NCI-H2107 (cell line): ENCODE measurements around the gene VASP.
A peak's percentile ranks its signal among the peaks of the same experiment; 100 is the strongest.

Source experiments
- DNase-seq: peaks from one replicate; lab custom pipeline; 2025; lab: John Stamatoyannopoulos, UW

Gene VASP

DNA sequence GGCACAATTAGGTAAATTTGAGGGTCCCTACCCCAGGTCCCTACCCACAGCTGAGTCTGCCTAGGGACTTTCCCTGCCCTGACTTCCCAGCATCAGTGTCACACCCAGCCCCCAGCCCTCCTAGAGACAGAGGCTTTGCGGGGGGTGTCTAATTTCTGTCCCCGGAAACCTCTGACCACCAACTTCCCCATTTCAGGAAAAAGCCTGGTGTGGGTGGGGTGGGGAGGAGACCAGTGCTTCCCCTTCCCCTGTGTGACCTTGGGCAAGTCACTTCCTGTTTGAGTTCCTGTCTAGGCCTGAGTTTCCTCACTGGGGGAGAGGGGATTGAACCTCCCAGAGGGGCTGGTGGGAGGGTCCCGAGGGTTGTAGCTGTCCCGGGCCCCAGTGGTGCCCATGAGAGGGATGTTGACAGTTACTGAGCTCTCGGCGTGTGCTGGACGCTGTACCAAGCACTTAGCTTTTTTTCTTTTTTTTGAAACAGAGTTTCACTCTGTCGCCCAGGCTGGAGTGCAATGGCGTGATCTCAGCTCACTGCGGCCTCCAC lies 7.9 kb downstream of the VASP start:
- no peak for DNase-seq

DNA sequence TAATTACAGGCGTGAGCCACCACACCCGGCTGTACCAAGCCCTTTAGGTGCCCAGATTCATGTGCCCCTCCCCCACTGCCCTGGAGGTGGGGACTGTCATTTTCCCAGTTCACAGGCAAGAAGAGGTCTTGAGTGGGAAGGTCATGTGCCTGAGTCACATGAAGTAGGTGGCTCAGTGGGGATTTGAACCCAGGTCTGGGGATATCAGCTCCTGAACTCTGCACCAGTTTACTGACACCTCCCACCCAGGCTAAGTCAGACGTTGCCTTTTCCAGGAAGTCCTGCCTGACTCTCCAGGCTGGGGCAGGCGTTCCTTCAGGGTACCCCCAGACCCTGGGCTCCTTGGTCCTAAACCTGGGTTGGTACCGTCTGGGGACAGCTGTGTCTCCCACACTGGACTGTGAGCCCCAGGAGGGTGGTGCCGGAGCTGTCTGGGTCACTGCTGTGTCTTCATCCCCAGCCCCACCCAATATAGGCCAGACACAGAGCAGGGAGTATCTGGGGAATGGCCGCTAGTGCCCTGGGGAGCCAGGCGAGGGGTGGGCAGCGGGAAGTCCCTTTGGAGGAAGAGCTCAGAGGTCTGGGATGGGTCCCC lies 8.6 kb downstream of the VASP start:
- DNase-seq = no peak

DNA sequence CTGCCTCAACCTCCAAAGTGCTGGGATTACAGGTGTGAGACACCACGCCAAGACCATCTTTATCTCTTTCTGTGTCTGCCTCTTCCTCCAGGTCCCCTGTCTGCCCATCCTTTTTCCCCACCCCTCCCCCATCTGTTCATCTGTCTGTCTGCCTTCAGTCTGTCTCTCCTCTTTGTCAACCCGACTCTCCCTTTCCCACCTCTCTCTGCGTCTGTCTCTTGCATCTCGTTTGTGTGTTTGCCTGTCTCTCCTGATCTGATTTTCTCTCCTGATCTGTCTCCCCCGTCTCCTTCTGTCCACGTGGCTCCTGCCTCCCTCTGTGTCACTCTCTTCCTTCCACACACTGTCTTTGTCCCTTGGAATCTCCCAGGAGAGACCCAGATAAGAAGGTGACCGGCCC lies 10.0 kb downstream of the VASP start:
- no peak for DNase-seq

DNA sequence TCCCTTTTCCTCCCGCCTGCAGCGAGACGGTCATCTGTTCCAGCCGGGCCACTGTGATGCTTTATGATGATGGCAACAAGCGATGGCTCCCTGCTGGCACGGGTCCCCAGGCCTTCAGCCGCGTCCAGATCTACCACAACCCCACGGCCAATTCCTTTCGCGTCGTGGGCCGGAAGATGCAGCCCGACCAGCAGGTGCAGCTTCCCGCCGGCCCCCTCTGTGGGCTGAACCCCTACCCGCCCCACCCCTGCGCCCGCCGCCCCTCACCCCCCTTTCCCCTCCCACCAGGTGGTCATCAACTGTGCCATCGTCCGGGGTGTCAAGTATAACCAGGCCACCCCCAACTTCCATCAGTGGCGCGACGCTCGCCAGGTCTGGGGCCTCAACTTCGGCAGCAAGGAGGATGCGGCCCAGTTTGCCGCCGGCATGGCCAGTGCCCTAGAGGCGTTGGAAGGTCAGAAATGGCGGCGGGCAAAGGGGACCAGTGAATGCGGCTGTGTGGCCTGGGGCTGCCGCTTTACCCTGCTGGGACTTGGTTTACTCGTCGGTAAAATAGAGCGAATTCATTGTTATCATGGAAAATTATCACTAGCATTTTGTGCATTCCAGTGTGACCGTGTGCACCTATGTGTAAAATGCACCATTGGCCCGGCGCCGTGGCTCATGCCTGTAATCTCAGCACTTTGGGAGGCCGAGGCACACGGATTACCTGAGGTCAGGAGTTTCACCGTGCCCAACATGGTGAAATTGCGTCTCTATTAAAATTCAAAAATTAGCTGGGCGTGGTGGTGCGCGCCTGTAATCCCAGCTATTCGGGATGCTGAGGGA lies 10.6 kb downstream of the VASP start:
- DNase-seq = no peak

DNA sequence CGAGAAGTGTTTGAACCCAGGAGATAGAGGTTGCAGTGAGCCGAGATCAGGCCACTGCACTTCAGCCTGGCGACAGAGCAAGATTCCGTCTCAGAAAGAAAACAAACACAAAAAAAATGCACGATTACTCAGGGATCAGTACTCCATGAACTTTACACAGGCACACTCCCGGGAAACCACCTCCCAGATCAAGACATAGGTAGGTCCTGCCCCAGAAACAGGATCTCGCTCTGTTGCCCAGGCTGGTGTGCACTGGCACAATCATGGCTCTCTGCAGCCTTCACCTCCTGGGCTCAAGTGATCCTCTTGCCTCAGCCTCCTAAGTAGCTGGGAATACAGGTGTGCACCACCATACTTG lies 11.2 kb downstream of the VASP start:
- DNase-seq = no peak

DNA sequence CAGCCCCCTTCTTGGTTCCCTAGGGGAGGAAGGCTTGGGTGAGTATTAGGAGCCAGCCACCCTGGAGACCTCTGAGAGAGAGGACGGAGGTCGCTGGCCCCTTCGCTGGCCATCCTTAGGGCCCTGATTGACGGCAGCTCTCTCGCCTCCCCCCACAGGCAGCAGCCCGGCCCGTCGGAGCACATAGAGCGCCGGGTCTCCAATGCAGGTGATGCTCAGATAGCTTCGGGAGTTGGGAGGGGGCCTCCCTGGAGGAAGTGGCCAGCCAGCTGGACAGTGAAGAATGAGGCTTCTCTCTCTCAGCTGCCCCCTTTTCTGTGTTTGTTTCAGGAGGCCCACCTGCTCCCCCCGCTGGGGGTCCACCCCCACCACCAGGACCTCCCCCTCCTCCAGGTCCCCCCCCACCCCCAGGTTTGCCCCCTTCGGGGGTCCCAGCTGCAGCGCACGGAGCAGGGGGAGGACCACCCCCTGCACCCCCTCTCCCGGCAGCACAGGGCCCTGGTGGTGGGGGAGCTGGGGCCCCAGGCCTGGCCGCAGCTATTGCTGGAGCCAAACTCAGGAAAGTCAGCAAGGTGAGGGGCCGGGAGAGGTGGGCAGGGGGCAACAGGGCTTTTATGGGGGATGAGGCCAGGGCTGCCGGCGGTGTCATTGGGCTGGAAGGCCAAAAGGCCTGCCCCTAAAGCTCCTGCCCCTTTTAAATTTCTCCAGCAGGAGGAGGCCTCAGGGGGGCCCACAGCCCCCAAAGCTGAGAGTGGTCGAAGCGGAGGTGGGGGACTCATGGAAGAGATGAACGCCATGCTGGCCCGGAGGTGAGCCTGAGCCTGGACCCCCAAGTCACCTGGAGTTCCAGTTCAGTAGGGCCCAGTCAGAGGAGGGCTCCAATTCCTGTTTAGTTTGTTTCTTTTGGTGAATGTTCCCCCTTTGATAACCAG lies 15.0 kb downstream of the VASP start:
- DNase-seq = no peak

DNA sequence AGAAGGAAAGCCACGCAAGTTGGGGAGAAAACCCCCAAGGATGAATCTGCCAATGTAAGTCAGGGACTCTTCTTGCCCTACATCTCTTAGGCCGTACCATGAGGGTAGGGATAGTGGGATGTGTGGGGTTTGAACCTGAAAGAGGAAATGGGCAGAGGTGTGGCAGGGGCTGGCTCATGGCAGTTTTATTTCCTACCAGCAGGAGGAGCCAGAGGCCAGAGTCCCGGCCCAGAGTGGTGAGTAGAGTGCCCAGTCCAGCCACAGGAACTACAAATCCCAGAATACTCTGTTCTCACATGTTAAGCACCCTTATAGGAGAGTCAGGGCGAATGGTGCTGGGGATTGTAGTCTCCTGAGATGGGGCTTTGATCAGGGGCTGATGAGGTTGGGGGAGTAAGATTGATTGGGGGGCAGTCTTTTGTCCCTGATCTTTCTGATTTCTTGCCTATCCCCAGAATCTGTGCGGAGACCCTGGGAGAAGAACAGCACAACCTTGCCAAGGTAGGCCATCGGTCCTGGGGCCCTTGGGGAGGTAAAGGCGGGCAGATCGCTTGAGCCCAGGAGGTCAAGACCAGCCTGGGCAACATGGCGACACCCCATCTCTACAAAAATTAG lies 16.5 kb downstream of the VASP start:
- peak; percentile 51 for DNase-seq

DNA sequence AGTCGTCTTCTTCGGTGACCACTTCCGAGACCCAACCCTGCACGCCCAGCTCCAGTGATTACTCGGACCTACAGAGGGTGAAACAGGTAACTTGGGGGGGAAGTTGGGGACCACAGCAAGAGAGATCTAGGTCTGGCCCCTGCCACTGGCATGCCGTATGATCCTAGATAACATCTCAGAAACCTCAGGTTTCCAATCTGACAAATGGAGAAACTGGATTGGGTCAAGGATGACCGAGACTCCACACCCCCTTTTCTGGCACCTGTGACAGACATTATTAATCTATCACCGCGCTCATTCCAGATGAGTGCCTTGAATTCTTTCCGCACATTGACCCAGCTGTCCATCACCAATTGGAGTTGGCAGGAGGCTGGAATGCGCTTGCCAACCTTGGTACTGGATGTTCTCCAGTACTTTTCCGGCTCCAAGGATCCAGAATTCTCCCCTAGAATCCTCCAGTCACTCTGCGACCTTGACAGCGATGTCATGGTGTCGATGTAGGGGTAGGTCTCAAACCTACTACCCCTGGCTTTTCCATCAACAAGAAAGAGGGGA lies 17.4 kb downstream of the VASP start:
- no peak for DNase-seq

DNA sequence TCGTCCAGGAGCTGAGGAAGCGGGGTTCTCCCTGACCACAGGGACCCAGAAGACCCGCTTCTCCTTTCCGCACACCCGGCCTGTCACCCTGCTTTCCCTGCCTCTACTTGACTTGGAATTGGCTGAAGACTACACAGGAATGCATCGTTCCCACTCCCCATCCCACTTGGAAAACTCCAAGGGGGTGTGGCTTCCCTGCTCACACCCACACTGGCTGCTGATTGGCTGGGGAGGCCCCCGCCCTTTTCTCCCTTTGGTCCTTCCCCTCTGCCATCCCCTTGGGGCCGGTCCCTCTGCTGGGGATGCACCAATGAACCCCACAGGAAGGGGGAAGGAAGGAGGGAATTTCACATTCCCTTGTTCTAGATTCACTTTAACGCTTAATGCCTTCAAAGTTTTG lies 18.9 kb downstream of the VASP start:
- no peak for DNase-seq

DNA sequence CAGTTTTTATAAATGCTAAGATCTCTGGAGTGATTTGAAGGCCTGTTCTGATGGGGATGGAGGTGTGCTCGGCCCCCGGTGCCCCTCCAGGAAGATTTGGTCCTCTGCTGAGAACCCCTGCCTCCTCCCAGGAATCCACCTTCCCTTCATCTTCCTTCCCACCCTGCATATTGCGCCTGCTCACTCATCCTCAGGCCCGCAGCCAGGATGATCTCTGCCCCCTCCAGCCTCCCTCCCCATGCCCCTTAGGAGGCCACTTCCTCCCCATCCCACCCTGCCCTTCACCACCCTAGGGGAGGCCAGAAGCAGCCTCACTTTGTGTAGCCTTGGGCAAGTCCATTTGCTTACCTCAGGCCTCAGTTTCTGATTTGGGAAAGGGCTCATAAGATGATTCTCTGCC lies 19.7 kb downstream of the VASP start:
- no peak for DNase-seq

DNA sequence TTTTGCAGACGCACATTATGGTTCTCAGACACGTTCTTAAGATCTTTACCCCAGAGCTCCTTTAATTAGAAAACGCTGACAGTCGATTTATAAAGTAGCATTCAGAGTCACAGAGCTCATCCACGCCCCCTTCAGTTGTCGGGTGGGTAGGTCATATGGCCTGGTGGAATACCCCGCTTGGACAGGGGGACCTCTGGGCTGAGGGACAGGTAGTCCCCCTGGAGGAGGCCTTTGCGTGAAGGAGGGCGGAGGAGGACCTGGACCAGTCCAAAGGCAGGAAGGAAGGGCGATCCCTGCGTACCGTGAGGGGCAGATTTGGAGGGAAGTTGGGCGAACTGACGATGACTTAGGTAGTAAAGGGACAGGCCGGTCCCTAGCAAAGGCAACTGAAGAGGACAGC lies 20.5 kb downstream of the VASP start:
- no peak for DNase-seq

DNA sequence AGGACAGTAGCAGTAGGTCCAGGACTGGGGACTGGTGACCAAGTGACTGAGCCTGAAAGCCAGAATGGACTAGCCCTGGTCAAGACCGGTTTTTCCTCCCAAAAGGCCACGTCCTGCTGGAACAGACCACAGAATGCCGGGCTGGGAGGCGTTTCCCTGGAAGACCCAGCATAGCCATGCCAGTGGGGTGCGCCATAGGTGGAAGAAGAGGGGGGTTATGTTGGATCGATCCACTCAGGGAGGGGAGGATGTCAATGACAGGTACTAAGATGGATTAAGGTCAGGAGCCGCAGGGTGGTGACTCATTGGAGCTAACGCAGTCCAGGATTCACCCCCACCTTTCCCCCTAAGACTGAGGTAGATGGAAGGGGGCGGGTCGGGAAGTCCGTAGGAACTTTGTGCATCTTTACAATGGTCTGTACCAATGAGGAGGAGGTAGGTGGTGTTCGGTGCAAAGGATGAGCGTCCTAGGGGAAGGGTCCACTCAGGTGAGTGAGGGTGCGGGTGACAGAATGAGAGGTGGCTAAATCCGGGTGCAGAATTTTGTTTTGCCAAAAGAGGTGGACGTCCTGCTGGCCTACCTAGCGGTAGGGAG lies 21.0 kb downstream of the VASP start:
- DNase-seq = no peak

DNA sequence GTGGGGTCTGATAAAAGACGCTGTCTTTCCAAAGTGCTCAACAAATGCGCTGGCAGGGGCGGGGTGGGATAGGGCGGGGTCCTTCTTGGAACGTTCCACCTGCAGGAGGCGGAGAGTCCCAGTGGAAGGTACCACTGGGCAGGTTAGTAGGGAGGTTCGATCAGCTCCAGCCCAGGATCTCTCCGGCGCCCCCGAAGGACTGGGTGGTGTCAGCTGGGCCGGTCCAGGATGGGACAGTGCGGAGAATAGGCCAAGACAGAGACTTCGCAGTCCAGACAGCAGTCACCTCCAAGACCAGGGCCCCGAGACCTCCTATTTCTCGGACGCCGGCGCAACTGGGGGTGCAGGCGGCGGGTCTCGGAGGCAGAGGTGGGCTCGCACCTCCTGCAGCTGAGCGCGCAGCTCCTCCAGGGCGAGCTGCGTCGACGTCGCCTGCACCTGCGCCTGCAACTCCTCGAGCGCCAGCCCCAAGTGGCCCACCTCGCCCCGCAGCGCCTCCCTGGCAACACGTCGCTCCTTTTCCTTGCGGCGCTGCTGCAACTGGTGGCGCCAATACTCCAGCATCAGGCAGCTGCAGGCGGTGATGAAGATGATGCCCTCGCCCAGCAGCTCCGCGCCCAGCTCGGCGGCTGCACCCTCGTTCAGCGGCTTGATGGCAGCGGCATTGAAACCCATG lies 21.6 kb downstream of the VASP start:
- DNase-seq = no peak

DNA sequence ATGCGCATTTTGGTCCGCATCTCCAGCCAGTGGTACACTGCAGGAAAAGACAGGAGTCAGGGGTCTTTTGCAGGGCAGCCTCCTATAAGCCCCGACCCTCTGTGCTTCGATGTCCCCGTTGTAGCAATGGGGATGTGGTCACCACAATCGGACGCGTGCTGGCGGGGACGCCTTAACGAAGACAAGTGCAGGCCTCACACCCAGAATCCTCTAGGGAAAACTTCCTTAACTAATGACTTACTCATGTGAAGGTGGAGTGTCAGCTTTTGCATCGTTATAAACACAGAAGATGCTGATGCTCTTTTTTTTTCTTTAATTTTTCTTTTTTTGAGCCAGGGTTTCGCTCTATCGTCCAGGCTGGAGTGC lies 22.1 kb downstream of the VASP start:
- no peak for DNase-seq

DNA sequence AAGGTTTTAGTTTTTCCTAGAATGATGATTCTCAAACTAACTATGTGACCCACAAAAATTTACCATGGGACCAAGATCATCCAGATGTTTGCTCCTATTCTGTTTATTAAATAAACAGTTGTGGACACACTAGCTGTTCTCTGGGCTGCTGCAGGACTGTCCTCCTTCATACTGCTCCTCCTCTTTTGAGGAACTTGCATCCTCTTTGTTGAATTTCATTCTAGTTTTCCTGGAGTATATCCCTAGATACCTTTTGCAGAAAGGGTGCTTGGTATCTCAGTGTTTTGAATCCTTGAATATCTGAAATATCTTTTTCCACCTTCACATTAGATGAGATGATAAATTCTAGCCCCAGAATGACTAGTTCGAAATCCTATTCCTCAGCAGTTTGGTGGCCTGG lies 24.1 kb downstream of the VASP start:
- DNase-seq = no peak

DNA sequence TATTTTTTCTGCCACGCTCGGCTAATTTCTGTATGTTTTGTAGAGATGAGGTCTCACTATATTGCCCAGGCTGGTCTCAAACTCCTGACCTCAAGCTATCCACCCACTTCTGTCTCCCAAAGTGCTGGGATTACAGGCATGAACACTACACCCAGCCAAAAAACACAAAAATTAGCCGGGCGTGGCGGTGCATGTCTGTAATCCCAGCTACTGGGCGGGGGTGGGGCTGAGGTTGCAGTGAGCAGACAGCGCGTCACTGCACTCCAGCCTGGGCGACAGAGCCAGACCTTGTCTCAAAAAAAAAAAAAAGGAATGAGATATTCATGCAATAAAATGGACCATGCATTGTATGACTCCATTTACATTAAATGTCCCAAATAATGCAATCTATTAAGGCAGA lies 32.2 kb downstream of the VASP start:
- DNase-seq = no peak

DNA sequence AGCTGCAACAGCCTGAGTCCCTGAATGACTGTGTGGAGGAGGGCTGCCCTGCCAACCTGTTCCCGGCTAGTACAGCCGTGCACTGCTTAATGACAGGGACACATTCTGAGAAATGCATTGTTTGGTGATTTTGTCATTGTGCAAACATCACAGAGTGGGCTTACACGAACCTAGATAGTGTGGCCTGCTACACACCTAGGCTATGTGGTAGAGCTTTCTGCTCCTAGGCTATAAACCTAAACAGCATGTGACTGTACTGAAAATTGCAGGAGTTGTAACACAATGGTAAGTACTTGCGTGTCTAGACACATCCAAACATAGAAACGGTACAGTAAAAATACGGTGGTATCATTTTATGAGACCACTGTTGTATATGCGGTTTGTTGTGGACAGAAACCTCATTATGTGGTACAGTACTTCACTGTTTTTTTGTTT lies 35.0 kb downstream of the VASP start:
- no peak for DNase-seq

DNA sequence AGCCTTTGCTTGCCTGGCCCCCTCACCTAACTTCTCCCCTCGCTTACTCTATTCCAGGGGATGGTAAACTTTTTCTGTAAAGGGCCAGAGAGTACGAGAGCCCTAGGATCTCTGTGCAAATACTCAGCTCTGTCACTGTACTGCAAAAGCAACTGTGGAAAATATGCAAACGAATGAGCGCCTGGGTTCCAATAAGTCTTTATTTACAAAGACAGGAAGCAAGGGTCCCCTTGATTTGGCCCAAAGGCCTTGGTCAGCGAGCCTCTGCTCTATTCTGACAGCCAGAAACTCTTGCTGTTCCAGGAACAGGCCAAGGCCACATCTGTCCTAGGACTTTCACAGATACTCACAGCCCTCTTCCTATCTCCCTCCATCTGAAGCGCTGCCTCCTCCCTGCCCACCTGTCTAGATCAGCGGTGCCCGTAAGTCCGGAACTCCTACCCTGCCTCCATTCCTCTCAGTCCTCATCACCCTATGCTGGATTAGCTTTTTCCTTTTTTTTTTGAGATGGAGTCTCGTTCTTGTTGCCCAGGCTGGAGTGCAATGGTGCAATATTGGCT lies 40.0 kb downstream of the VASP start:
- DNase-seq = no peak

DNA sequence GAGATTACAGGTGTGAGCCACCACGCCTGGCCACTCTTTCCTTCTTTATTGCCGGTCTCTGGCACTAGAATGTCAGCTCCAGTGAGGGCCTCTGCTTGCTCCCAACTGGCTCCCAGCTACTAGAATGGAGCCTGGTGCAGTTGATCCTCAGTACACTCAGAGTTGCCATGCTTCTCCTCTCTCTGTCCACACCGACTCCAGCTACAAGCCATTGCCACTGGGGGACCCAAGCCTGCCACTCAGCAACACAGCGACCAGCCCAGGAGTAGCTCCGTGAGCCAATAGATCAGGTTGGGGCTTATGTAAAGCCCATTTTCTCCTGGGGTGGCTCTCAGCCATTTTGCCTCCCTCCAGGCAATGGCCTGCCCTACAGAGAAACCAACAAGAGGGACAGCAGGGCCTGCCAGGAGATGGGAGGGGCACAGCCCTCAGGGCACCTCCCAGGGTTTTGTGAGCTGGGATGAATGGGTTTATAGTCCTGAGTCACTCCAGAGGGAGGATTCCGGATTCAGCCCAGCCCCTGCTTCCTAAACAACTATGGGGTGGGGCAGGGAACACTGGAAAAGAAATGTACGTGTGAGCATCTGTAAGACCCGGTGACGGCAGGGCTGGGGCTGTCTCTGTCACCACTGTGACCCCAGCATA lies 40.8 kb downstream of the VASP start:
- DNase-seq = no peak

DNA sequence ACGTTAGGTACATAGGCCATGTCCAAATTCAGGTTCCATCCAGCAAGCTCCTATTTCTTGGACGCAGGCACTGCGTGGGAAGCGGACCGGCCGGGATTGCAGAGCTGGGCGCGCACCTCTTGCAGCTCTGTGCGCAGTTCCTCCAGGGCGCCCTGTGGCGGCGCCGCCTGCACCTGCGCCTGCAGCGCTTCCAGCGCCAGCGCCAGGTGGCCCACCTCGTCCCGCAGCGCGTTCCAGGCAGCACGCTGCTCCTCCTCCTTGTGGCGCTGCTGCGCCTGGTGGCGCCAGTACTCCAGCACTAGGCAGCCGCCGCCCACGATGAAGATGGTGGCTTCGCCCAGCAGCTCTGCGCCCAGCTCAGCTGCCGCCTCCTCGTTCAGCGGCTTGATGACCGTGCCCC lies 46.2 kb downstream of the VASP start:
- DNase-seq = peak; percentile 80
